Endothelial cell of umbilical vein (primary cell): Measurements from ENCODE around the gene FNDC4. TPM values are rescaled to one million over a fixed set of nuclear protein-coding genes. Genes with fewer than 3 reads are reported as not detected.

Experiments
- BruUV-seq: library from RNA; stranded (reverse); fragments of 400-500 nt; replicated peaks from 2 replicates; lab custom pipeline; 2021; lab: Mats Ljungman, UMichigan
- CTCF ChIA-PET: fragments of 300-600, 350-600 bp; sonication (Branson Sonifier 250); formaldehyde crosslinking; loops from one replicate; lab custom pipeline; 2021; ENCODE audit warnings: antibody characterized with exemption, inconsistent platforms; lab: Charles Lee
- POLR2A ChIA-PET: fragments of 300-600, 350-600 bp; sonication (Branson Sonifier 250); formaldehyde crosslinking; loops from one replicate; lab custom pipeline; 2021; ENCODE audit warnings: antibody characterized with exemption, inconsistent platforms; lab: Charles Lee
- DNase-seq: peaks from one replicate; pipeline ENCODE4 v3.0.0-alpha.2; 2011; ENCODE audit warnings: low read depth, low spot score
- FAIRE-seq: peaks from 2 replicates; lab custom pipeline; 2011; peaks lifted over from hg19 to GRCh38; lab: Jason Lieb, UNC
- H2AFZ ChIP-seq: 2 replicates; pipeline ENCODE4 v1.6.0; 2012; ENCODE audit warnings: low read depth, low read length, control low read depth, inconsistent platforms
- H3K27ac ChIP-seq: 2 replicates; pipeline ENCODE4 v1.5.1; 2011; ENCODE audit warnings: low read depth, mild to moderate bottlenecking, control low read depth, low read length, moderate library complexity; ENCODE audit not compliant: insufficient read depth
- H3K27me3 ChIP-seq, 2 experiments: 2 replicates each; pipeline versions ENCODE4 v1.6.0 to v1.6.1; 2011; ENCODE audit warnings: low read length in 2 of 2, mixed read lengths in 1 of 2; ENCODE audit not compliant: control insufficient read depth in 2 of 2, insufficient read depth in 2 of 2
- H3K36me3 ChIP-seq, 2 experiments: 2 replicates in 1 of 2; 3 replicates in 1 of 2; pipeline ENCODE4 v1.5.1; 2011; ENCODE audit warnings: low read length in 2 of 2, mild to moderate bottlenecking in 1 of 2, moderate library complexity in 1 of 2; ENCODE audit not compliant: control insufficient read depth in 2 of 2, insufficient read depth in 2 of 2; ENCODE audit errors: extremely low read depth in 1 of 2
- H3K4me1 ChIP-seq: 3 replicates; pipeline ENCODE4 v1.5.1; 2011; ENCODE audit warnings: mild to moderate bottlenecking, low read length; ENCODE audit not compliant: control insufficient read depth, insufficient read depth; ENCODE audit errors: extremely low read depth
- H3K4me2 ChIP-seq: 2 replicates; pipeline ENCODE4 v1.6.1; 2011; ENCODE audit warnings: low read length, control low read depth, mixed read lengths; ENCODE audit not compliant: insufficient read depth
- H3K4me3 ChIP-seq, 3 experiments: fragments of 200-600 bp in 1 of 3; sonication (generic), shearing (Covaris generic) in 1 of 3; replicated peaks in 1 of 3; 2 replicates each; pipeline ENCODE4 v1.5.1; 2011 to 2016; ENCODE audit warnings: control low read depth in 3 of 3, low read length in 3 of 3, mild to moderate bottlenecking in 2 of 3, inconsistent platforms in 1 of 3, low read depth in 1 of 3, moderate library complexity in 1 of 3; ENCODE audit not compliant: insufficient read depth in 1 of 3
- H3K79me2 ChIP-seq: 2 replicates; pipeline ENCODE4 v1.6.0; 2012; ENCODE audit warnings: low read length, inconsistent platforms; ENCODE audit not compliant: control insufficient read depth, insufficient read depth
- H3K9ac ChIP-seq: replicated peaks from 2 replicates; pipeline ENCODE3; 2011; ENCODE audit warnings: low read length, control low read depth; ENCODE audit not compliant: insufficient read depth; ENCODE audit errors: extremely low read depth
- H3K9me1 ChIP-seq: replicated peaks from 3 replicates; pipeline ENCODE4 v1.6.0; 2011; ENCODE audit warnings: mild to moderate bottlenecking, low read length; ENCODE audit not compliant: control insufficient read depth, insufficient read depth; ENCODE audit errors: extremely low read depth
- H3K9me3 ChIP-seq: replicated peaks from 2 replicates; pipeline ENCODE4 v1.5.1; 2012; ENCODE audit warnings: low read length, inconsistent platforms; ENCODE audit not compliant: control insufficient read depth, insufficient read depth
- H4K20me1 ChIP-seq: replicated peaks from 2 replicates; pipeline ENCODE3; 2011; ENCODE audit warnings: mild to moderate bottlenecking, low read length; ENCODE audit not compliant: control insufficient read depth, insufficient read depth; ENCODE audit errors: extremely low read depth
- CTCF ChIP-seq, 2 donors: IDR thresholded peaks; 1 replicate in 1 of 2; 2 replicates in 1 of 2; pipeline ENCODE4 v1.5.1; 2011; ENCODE audit warnings: low read length in 2 of 2, mild to moderate bottlenecking in 2 of 2, moderate library complexity in 2 of 2, control low read depth in 1 of 2, inconsistent platforms in 1 of 2, low read depth in 1 of 2; ENCODE audit not compliant: insufficient read depth in 1 of 2; ENCODE audit errors: extremely low read depth in 1 of 2
- EZH2 ChIP-seq: IDR thresholded peaks from 2 replicates; pipeline ENCODE4 v1.6.1; 2012; ENCODE audit warnings: borderline replicate concordance, low read depth, mild to moderate bottlenecking, moderate library complexity, low read length, inconsistent platforms; ENCODE audit not compliant: severe bottlenecking
- FOS ChIP-seq: IDR thresholded peaks from 2 replicates; pipeline ENCODE4 v1.6.1; 2011; ENCODE audit warnings: mild to moderate bottlenecking, low read length, moderate library complexity, borderline replicate concordance; ENCODE audit not compliant: insufficient read depth
- GATA2 ChIP-seq: IDR thresholded peaks from 2 replicates; pipeline ENCODE4 v1.7.0; 2011; ENCODE audit warnings: low read depth, mild to moderate bottlenecking, moderate library complexity, mixed read lengths, low read length; ENCODE audit not compliant: insufficient read length, insufficient read depth
- JUN ChIP-seq: IDR thresholded peaks from 2 replicates; pipeline ENCODE4 v1.6.1; 2011; ENCODE audit warnings: borderline replicate concordance, low read depth; ENCODE audit not compliant: insufficient read length, insufficient read depth
- MYC ChIP-seq: IDR thresholded peaks from one replicate; pipeline ENCODE4 v1.6.1; 2011; ENCODE audit warnings: mild to moderate bottlenecking, low read depth, low read length
- POLR2A ChIP-seq: IDR thresholded peaks from 2 replicates; pipeline ENCODE4 v1.6.1; 2012; ENCODE audit warnings: low read depth, mild to moderate bottlenecking, control low read depth, low read length
- POLR2AphosphoS5 ChIP-seq: IDR thresholded peaks from 2 replicates; pipeline ENCODE4 v1.6.1; 2012; ENCODE audit warnings: low read depth, mild to moderate bottlenecking, control low read depth, low read length, moderate library complexity; ENCODE audit not compliant: insufficient read depth
- dilution Hi-C: fragments of 300-500 bp; cut with MboI; formaldehyde crosslinking; loops from one replicate; pipeline ENCODE4 v1.15.0; 2019; ENCODE audit warnings: low sequenced_read_pairs; ENCODE audit not compliant: extremely low pct_ligation_motif_present
- intact Hi-C: fragments of 100-400 bp; cut with micrococcal nuclease; formaldehyde crosslinking; loops from one replicate; pipeline ENCODE4 v1.10.0; 2022
- polyA plus RNA-seq, 4 experiments: library from polyadenylated mRNA; depleted of rRNA in 3 of 4; stranded (reverse) in 3 of 4; unstranded in 1 of 4; fragments of >200 nt; gene quantifications; 2 replicates each; pipeline versions ENCODE4 v1.2.1 to v1.2.3, GENCODE V29; 2011 to 2012; ENCODE audit warnings: missing spikeins in 1 of 4
- total RNA-seq: library from RNA; stranded (reverse); gene quantifications from 2 replicates; pipeline ENCODE4 v1.2.3, GENCODE V29; 2021
- TF ChIP-seq, protein P1 (sequence below): IDR thresholded peaks from 2 replicates; pipeline ENCODE4 v1.6.1; 2011; ENCODE audit not compliant: insufficient read depth, insufficient read length

The FNDC4 gene
- total and polyA plus RNA-seq, 2 donors (not counting 3 experiments of a cell fraction or from before 2014, with no cell fraction given): 15.5 to 19.0 TPM

DNA sequence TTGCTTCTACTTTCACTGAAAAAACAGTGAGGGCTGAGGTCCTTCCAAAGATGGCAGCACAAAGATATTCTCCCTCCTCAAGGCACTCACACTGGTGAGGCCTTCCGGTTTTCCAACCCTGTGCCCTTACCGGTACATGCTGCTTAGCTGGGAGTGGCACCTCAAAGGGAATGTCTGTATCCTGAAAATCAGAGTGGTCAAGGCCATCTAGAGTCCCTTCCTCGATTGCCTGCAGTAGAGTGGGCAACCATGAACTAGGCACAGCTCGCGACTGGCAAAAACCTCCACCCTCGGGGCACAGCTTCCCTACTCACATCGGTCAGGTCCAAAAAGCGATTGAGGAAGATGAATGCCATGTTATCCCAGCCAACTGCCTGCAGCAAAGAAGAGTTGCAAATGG, 49.4 kb downstream of the FNDC4 start:
- Histone ChIP-seq H2AFZ (no peak overlapping the region), H3K9me3 (no peaks in the 10 kb centered on the region), H3K27me3 (no peaks in the 10 kb centered on the region), H3K79me2 (no peaks in the 10 kb centered on the region), H3K36me3 (peaks cover 15 to 43% of the 10 kb centered on the region in 2 experiments), H3K4me1 (no peaks in the 10 kb centered on the region), H3K4me3 (no peak overlapping the region), H3K9ac (no peak overlapping the region), H3K9me1 (no peaks in the 10 kb centered on the region), H3K27ac (no peak overlapping the region), H3K4me2 (no peak overlapping the region), H4K20me1 (no peaks in the 10 kb centered on the region)
- DNase-seq (no peak), FAIRE-seq (no peak)
- ChIA-PET POLR2A (no interaction called here), CTCF (interaction anchor here (1.1 to 1.6 kb wide), 2 partner anchors 15 to 116 kb away, joined by 3 read pairs; no protein-coding TSS in a partner anchor)
- no TSS peak for BruUV-seq
- dilution Hi-C loops: no loop called here
- TF ChIP-seq CTCF (IDR thresholded peaks at IDR 0.05; ENCODE audit: extremely low read depth in 1 of 2, insufficient read depth in 1 of 2, low read depth in 1 of 2, low read length in 2 of 2) (no peak), MYC (no peak), GATA2 (no peak), FOS (no peak), EZH2 (no peak)
- intact Hi-C loops: no loop called here

DNA sequence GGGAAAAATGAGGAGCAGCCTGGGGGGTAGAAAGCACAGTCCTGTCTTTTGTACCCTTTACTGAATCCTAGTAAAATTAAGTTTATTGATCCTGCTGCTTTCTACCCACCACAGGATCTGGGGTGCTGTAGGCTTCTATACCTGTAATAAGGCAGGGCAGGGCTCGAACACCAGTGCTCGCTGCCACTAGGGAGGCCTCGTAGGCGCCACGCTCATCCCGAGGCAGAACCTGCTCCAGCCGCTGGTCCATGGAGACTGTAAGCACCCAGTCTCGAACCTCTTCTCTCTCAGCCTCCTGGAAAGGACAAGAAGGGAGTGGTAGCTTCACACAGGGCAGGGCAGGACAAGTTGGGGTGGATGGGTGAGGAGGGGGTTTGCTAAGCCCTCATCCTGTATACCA, 49.8 kb downstream of the FNDC4 start:
- H3K4me2 ChIP-seq: no peak overlapping the region
- TF ChIP-seq CTCF (IDR thresholded peaks at IDR 0.05; ENCODE audit: extremely low read depth in 1 of 2, insufficient read depth in 1 of 2, low read depth in 1 of 2, low read length in 2 of 2): no peak
- TF ChIP-seq, protein P1, sequence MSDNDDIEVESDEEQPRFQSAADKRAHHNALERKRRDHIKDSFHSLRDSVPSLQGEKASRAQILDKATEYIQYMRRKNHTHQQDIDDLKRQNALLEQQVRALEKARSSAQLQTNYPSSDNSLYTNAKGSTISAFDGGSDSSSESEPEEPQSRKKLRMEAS: no peak
- no peak for TF ChIP-seq POLR2A
- TF ChIP-seq POLR2AphosphoS5: no peak
- TF ChIP-seq JUN: no peak
- TF ChIP-seq FOS: no peak
- no peak for TF ChIP-seq EZH2
- no peak for TF ChIP-seq MYC
- no peak for TF ChIP-seq GATA2
- POLR2A ChIA-PET: no interaction called here
- H4K20me1 ChIP-seq: no peaks in the 10 kb centered on the region
- FAIRE-seq (no peak), DNase-seq (no peak)
- H3K9ac ChIP-seq: no peak overlapping the region
- H3K9me1 ChIP-seq: no peaks in the 10 kb centered on the region
- dilution Hi-C loops: no loop called here
- H3K9me3 ChIP-seq: no peaks in the 10 kb centered on the region
- intact Hi-C loops: no loop called here
- no peak overlapping the region for H3K27ac ChIP-seq
- no peak overlapping the region for H2AFZ ChIP-seq
- H3K27me3 ChIP-seq: no peaks in the 10 kb centered on the region
- BruUV-seq: no TSS peak
- H3K4me1 ChIP-seq: no peaks in the 10 kb centered on the region
- CTCF ChIA-PET: interaction anchor here (1.6 kb wide), 1 partner anchor 15 kb away, joined by 3 read pairs; no protein-coding TSS in a partner anchor
- H3K4me3 ChIP-seq: no peak overlapping the region
- peaks cover 18 to 47% of the 10 kb centered on the region in 2 experiments for H3K36me3 ChIP-seq
- no peaks in the 10 kb centered on the region for H3K79me2 ChIP-seq
